ENCODE measurements around the gene ZNF587. TPM values are rescaled to one million over a fixed set of nuclear protein-coding genes. Genes with fewer than 3 reads are reported as not detected.
"Not testable (repeated sequence)": the region's sequence is repeated elsewhere in the genome, so short reads cannot be mapped to it uniquely, and the experiment has no call there.

The ZNF587 gene
- total RNA-seq, 1 donor from 2014 or later = 17.7 TPM

- no peak for DNase-seq (ENCODE audit: extremely low spot score in 2 of 2)
- H3K36me3 ChIP-seq = peaks cover 0 to 3% of the 10 kb centered on the region in 2 donors
- no peak overlapping the region for H3K4me3 ChIP-seq
- H3K27ac ChIP-seq = no peak overlapping the region
- H3K27me3 ChIP-seq = no peaks in the 10 kb centered on the region
- intact Hi-C loops (cut with DNase I) = no loop called here
- H3K4me1 ChIP-seq = peaks cover 33% of the 10 kb centered on the region
- TF ChIP-seq POLR2AphosphoS5 (IDR thresholded peaks at IDR 0.05; ENCODE audit: insufficient read depth in 1 of 2, low read depth in 1 of 2) (no peak), POLR2A (IDR thresholded peaks at IDR 0.05) (no peak), CTCF (IDR thresholded peaks at IDR 0.05) (no peak)
- H3K9me3 ChIP-seq = no peaks in the 10 kb centered on the region
These were observed 24.1 kb upstream of the ZNF587 start for GRCh38 chr19:57825511-57825910.

- no peak for DNase-seq (ENCODE audit: extremely low spot score in 2 of 2)
- Histone ChIP-seq H3K4me1 (peaks cover 22% of the 10 kb centered on the region), H3K4me3 (no peak overlapping the region), H3K27ac (no peak overlapping the region), H3K36me3 (peaks cover 0 to 3% of the 10 kb centered on the region in 2 donors), H3K27me3 (no peaks in the 10 kb centered on the region), H3K9me3 (no peaks in the 10 kb centered on the region)
- intact Hi-C loops (cut with DNase I) = no loop called here
- TF ChIP-seq POLR2A (IDR thresholded peaks at IDR 0.05) (no peak), CTCF (IDR thresholded peaks at IDR 0.05) (no peak), POLR2AphosphoS5 (IDR thresholded peaks at IDR 0.05; ENCODE audit: insufficient read depth in 1 of 2, low read depth in 1 of 2) (no peak)
These were observed 20.3 kb upstream of the ZNF587 start for GRCh38 chr19:57829316-57829715.

- intact Hi-C loops (cut with DNase I) = no loop called here
- peak within 1 kb of the TSS; percentile 33 for H3K27ac ChIP-seq
- H3K36me3 ChIP-seq = peaks cover 0 to 3% of the 10 kb centered on the region in 2 donors
- H3K27me3 ChIP-seq = no peaks in the 10 kb centered on the region
- no peak for DNase-seq (ENCODE audit: extremely low spot score in 2 of 2)
- no peaks in the 10 kb centered on the region for H3K9me3 ChIP-seq
- H3K4me1 ChIP-seq = peaks cover 22% of the 10 kb centered on the region
- TF ChIP-seq POLR2AphosphoS5 (IDR thresholded peaks at IDR 0.05; ENCODE audit: insufficient read depth in 1 of 2, low read depth in 1 of 2) (peak; percentile 49 to 80), POLR2A (IDR thresholded peaks at IDR 0.05) (no peak)
- peak within 1 kb of the TSS; percentile 47 to 48 for H3K4me3 ChIP-seq
These were observed 19.5 kb upstream of the ZNF587 start, which contains the start of gene ZNF587B for GRCh38 chr19:57830071-57830602. TSS of gene ZNF587B (plus strand) at chr19:57830299. CDS start at chr19:57830529, 230 bp downstream.

GRCh38 chr19:57836991-57837390 is 12.7 kb upstream of the ZNF587 start:
- intact Hi-C loops (cut with DNase I); H3K4me1 ChIP-seq; H3K27me3 ChIP-seq; H3K9me3 ChIP-seq; H3K27ac ChIP-seq; DNase-seq (ENCODE audit: extremely low spot score in 2 of 2); H3K36me3 ChIP-seq; H3K4me3 ChIP-seq: not testable (repeated sequence)

- H3K4me1 ChIP-seq; H3K27me3 ChIP-seq; DNase-seq (ENCODE audit: extremely low spot score in 2 of 2); intact Hi-C loops (cut with DNase I); H3K4me3 ChIP-seq; H3K9me3 ChIP-seq; H3K27ac ChIP-seq: not testable (repeated sequence)
- H3K36me3 ChIP-seq = peaks cover 0 to 19% of the 10 kb centered on the region in 2 donors
These were observed 11.0 kb upstream of the ZNF587 start for GRCh38 chr19:57838622-57839191.

- Histone ChIP-seq H3K27me3 (no peaks in the 10 kb centered on the region), H3K4me3 (no peak overlapping the region), H3K9me3 (no peaks in the 10 kb centered on the region), H3K36me3 (peaks cover 0 to 19% of the 10 kb centered on the region in 2 donors), H3K27ac (no peak overlapping the region), H3K4me1 (no peaks in the 10 kb centered on the region)
- intact Hi-C loops (cut with DNase I) = no loop called here
- TF ChIP-seq POLR2AphosphoS5 (IDR thresholded peaks at IDR 0.05; ENCODE audit: insufficient read depth in 1 of 2, low read depth in 1 of 2) (no peak), CTCF (IDR thresholded peaks at IDR 0.05) (no peak), POLR2A (IDR thresholded peaks at IDR 0.05) (no peak)
- DNase-seq (ENCODE audit: extremely low spot score in 2 of 2) = no peak
These were observed 8.4 kb upstream of the ZNF587 start for GRCh38 chr19:57841122-57841763.

GRCh38 chr19:57847164-57847563 is 2.5 kb upstream of the ZNF587 start:
- intact Hi-C loops (cut with DNase I); H3K4me3 ChIP-seq; H3K36me3 ChIP-seq; H3K9me3 ChIP-seq; DNase-seq (ENCODE audit: extremely low spot score in 2 of 2); H3K27me3 ChIP-seq; H3K27ac ChIP-seq: not testable (repeated sequence)
- peaks cover 14% of the 10 kb centered on the region for H3K4me1 ChIP-seq

- H3K27me3 ChIP-seq = not testable (repeated sequence)
These were observed 445 bp upstream of the ZNF587 start for GRCh38 chr19:57849162-57849665.

More at GRCh38 chr19:57849162-57849665, 445 bp upstream of the ZNF587 start:
- H3K9me3 ChIP-seq; H3K36me3 ChIP-seq; H3K27ac ChIP-seq; intact Hi-C loops (cut with DNase I); DNase-seq (ENCODE audit: extremely low spot score in 2 of 2): not testable (repeated sequence)
- Histone ChIP-seq H3K4me1 (peaks cover 14% of the 10 kb centered on the region), H3K4me3 (peak overlapping the region in 1 of 2 donors; percentile 64)
